K562 (cell line): ENCODE data around the gene TRIM4. TPM values are rescaled to one million over a fixed set of nuclear protein-coding genes. Genes with fewer than 3 reads are reported as not detected.

Experiments used
- ATAC-seq: fragments of 200-7000 bp; cut with Tn5 transposase; 3 replicates; pipeline ENCODE4 v1.9.1; 2020; ENCODE audit warnings: moderate library complexity
- BruUV-seq: library from RNA; stranded (reverse); fragments of 400-500 nt; replicated peaks from 2 replicates; lab custom pipeline; 2021; lab: Mats Ljungman, UMichigan
- CTCF ChIA-PET: fragments of 300-600 bp; formaldehyde crosslinking; extraction: SDS; loops from one replicate; lab custom pipeline; 2021; ENCODE audit warnings: low intra/inter-chr PET ratio; lab: Yijun Ruan, JAX
- POLR2A ChIA-PET: fragments of 300-600, 350-650 bp; sonication (Branson Sonifier 250); formaldehyde crosslinking; extraction: SDS; loops from one replicate; lab custom pipeline; 2021; ENCODE audit warnings: antibody characterized with exemption, inconsistent platforms; lab: Yijun Ruan, JAX
- DNase-seq, 4 experiments: peaks; one replicate each; pipeline versions ENCODE4 v3.0.0 to v3.0.0-alpha.2; 2011 to 2018; ENCODE audit warnings: low spot score in 3 of 4, mixed read lengths in 3 of 4; ENCODE audit errors: extremely low read depth in 1 of 4
- FAIRE-seq: peaks from 2 replicates; lab custom pipeline; 2011; peaks lifted over from hg19 to GRCh38; lab: Jason Lieb, UNC
- H2AFZ ChIP-seq: 2 replicates; pipeline ENCODE4 v1.6.0; 2011; ENCODE audit warnings: low read depth, low read length, control low read depth, inconsistent platforms
- H3K27ac ChIP-seq: fragments of 200-600 bp; 3 replicates; pipeline ENCODE4 v1.8.0; 2011; ENCODE audit warnings: low read depth, mild to moderate bottlenecking, control low read depth, inconsistent platforms, low read length, moderate library complexity, mixed read lengths; ENCODE audit errors: extremely low read depth
- H3K27me3 ChIP-seq, 2 experiments: fragments of 300-600 bp in 1 of 2; 2 replicates in 1 of 2; 3 replicates in 1 of 2; pipeline versions ENCODE4 v1.6.0 to v1.8.0; 2011; ENCODE audit warnings: inconsistent platforms in 2 of 2, low read length in 2 of 2, mild to moderate bottlenecking in 1 of 2, mixed read lengths in 1 of 2, moderate library complexity in 1 of 2; ENCODE audit not compliant: control insufficient read depth in 2 of 2, insufficient read depth in 2 of 2
- H3K36me3 ChIP-seq: fragments of 300-600 bp; 3 replicates; pipeline ENCODE4 v1.8.0; 2011; ENCODE audit warnings: mild to moderate bottlenecking, low read length, inconsistent platforms; ENCODE audit not compliant: control insufficient read depth, insufficient read depth
- H3K4me1 ChIP-seq, 2 experiments: fragments of 200-600 bp in 1 of 2; replicated peaks in 1 of 2; 2 replicates in 1 of 2; 3 replicates in 1 of 2; pipeline versions ENCODE4 v1.5.1 to v1.8.0; 2011; ENCODE audit warnings: inconsistent platforms in 2 of 2, low read length in 2 of 2, mild to moderate bottlenecking in 1 of 2, mixed read lengths in 1 of 2, moderate library complexity in 1 of 2; ENCODE audit not compliant: control insufficient read depth in 2 of 2, insufficient read depth in 2 of 2
- H3K4me2 ChIP-seq: 2 replicates; pipeline ENCODE4 v1.6.1; 2011; ENCODE audit warnings: low read length, control low read depth, inconsistent platforms, mixed read lengths; ENCODE audit not compliant: insufficient read depth
- H3K4me3 ChIP-seq: fragments of 200-600 bp; sonication (generic), shearing (Covaris generic); 2 replicates; pipeline ENCODE4 v1.5.1; 2016; ENCODE audit warnings: control low read depth, inconsistent platforms
- H3K79me2 ChIP-seq: fragments of 200-600 bp; 3 replicates; pipeline ENCODE4 v1.8.0; 2011; ENCODE audit warnings: low read length, inconsistent platforms; ENCODE audit not compliant: control insufficient read depth, insufficient read depth
- H3K9ac ChIP-seq, 2 experiments: 2 replicates each; pipeline versions ENCODE4 v1.6.0 to v1.6.1; 2011; ENCODE audit warnings: low read depth in 2 of 2, low read length in 2 of 2, control low read depth in 1 of 2, inconsistent platforms in 1 of 2, mild to moderate bottlenecking in 1 of 2, mixed read lengths in 1 of 2; ENCODE audit not compliant: insufficient read depth in 1 of 2
- H3K9me1 ChIP-seq: one replicate; pipeline ENCODE4 v1.6.0; 2011; ENCODE audit warnings: inconsistent platforms, mild to moderate bottlenecking, low read length, moderate library complexity; ENCODE audit not compliant: control insufficient read depth, insufficient read depth
- H3K9me3 ChIP-seq: replicated peaks from 2 replicates; pipeline ENCODE4 v1.5.1; 2011; ENCODE audit warnings: low read depth, low read length, inconsistent platforms; ENCODE audit not compliant: control insufficient read depth, insufficient read depth
- H4K20me1 ChIP-seq: replicated peaks from 2 replicates; pipeline ENCODE4 v1.6.1; 2011; ENCODE audit warnings: low read length, inconsistent platforms, mixed read lengths; ENCODE audit not compliant: control insufficient read depth, insufficient read depth
- BRCA1 ChIP-seq, 2 experiments: fragments of 450-650 bp in 1 of 2; sonication (generic) in 1 of 2; formaldehyde crosslinking in 1 of 2; IDR thresholded peaks; 2 replicates each; pipeline versions ENCODE4 v1.5.0 to v1.6.1; 2017 to 2020; ENCODE audit warnings: mild to moderate bottlenecking in 1 of 2, missing genetic modification reagents in 1 of 2
- CAMTA2 ChIP-seq: fragments of 250-450 bp; sonication (Bioruptor Pico); conservative IDR thresholded peaks from 2 replicates; pipeline ENCODE4 v1.5.1; 2022
- CHCHD3 ChIP-seq: fragments of 250-450 bp; sonication (Bioruptor Pico); IDR thresholded peaks from 2 replicates; pipeline ENCODE4 v2.1.2; 2022; ENCODE audit warnings: mild to moderate bottlenecking
- MTA2 ChIP-seq: fragments of 450-650 bp; IDR thresholded peaks from 2 replicates; pipeline ENCODE4 v1.6.1; 2016; ENCODE audit warnings: low read depth
- SMC3 ChIP-seq: conservative IDR thresholded peaks from 2 replicates; pipeline ENCODE4 v1.6.1; 2011; ENCODE audit warnings: low read depth, low read length, improper control_type of control experiment; ENCODE audit not compliant: insufficient read depth
- ZC3H4 ChIP-seq: sonication (generic); formaldehyde crosslinking; IDR thresholded peaks from 2 replicates; pipeline ENCODE4 v1.9.0; 2021; ENCODE audit warnings: missing genetic modification reagents, borderline replicate concordance
- ZNF143 ChIP-seq: sonication (generic); formaldehyde crosslinking; IDR thresholded peaks from 2 replicates; pipeline ENCODE4 v1.9.0; 2022; ENCODE audit warnings: mild to moderate bottlenecking, missing genetic modification reagents
- ZNF354B ChIP-seq: fragments of 250-450 bp; sonication (Bioruptor Pico); IDR thresholded peaks from 2 replicates; pipeline ENCODE4 v1.4.0; 2020
- ZNF695 ChIP-seq: fragments of 450-650 bp; formaldehyde crosslinking; IDR thresholded peaks from 2 replicates; pipeline ENCODE4 v1.4.0; 2020; ENCODE audit warnings: mild to moderate bottlenecking, moderate library complexity
- WGBS: fragments of 100-300 bp; shearing (Covaris generic); methylation state at CpG from one replicate; pipeline ENCODE4 v1.1.6; 2016; ENCODE audit warnings: low coverage, mixed read lengths; ENCODE audit not compliant: insufficient coverage; ENCODE audit errors: missing lambda C conversion rate; 5-methylcytosine and 5-hydroxymethylcytosine counted together
- in situ Hi-C: fragments of 300-500 bp; cut with MboI; formaldehyde crosslinking; loops from 4 replicates; pipeline ENCODE4 v1.15.0; 2018; ENCODE audit warnings: inconsistent platforms, mixed read lengths
- intact Hi-C: fragments of 100-400 bp; cut with micrococcal nuclease; formaldehyde crosslinking; loops from 2 replicates; pipeline ENCODE4 v1.14.2; 2022
- polyA plus RNA-seq, 8 experiments: library from polyadenylated mRNA; depleted of rRNA in 4 of 8; stranded (reverse) in 5 of 8; unstranded in 3 of 8; fragments of >200 nt; fragmentation: Nextera tagmentation in 2 of 8; fragmentation: Illumina TruSeq in 1 of 8; extraction: Ambion mirVana in 2 of 8; extraction: Trizol in 1 of 8; gene quantifications; 2 replicates each; pipeline versions ENCODE4 v1.2.1 to v1.2.3, GENCODE V29; 2011 to 2014; ENCODE audit warnings: inconsistent platforms in 1 of 8, missing spikeins in 1 of 8
- total RNA-seq, 7 experiments: library from RNA; depleted of rRNA in 6 of 7; stranded (reverse); fragments of >200 nt in 6 of 7; fragmentation: Illumina TruSeq in 2 of 7; extraction: Trizol in 2 of 7; gene quantifications; 2 replicates each; pipeline versions ENCODE4 v1.2.1 to v1.2.3, GENCODE V29; 2011 to 2021; ENCODE audit warnings: low replicate concordance in 1 of 7
- TF ChIP-seq, protein P1 (sequence below): fragments of 250-450 bp; sonication (Bioruptor Pico); IDR thresholded peaks from 2 replicates; pipeline ENCODE4 v1.5.0; 2021; ENCODE audit warnings: mild to moderate bottlenecking, borderline replicate concordance
- TF ChIP-seq, protein P2 (sequence below): fragments of 450-650 bp; formaldehyde crosslinking; IDR thresholded peaks from 2 replicates; pipeline ENCODE4 v1.4.0; 2020; ENCODE audit warnings: mild to moderate bottlenecking, moderate library complexity

Gene TRIM4
- total and polyA plus RNA-seq, 9 of the 15 experiments (the other 6 are each of a cell fraction or from before 2014, with no cell fraction given): 6.2 to 28.3 (median 22.4) TPM

DNA sequence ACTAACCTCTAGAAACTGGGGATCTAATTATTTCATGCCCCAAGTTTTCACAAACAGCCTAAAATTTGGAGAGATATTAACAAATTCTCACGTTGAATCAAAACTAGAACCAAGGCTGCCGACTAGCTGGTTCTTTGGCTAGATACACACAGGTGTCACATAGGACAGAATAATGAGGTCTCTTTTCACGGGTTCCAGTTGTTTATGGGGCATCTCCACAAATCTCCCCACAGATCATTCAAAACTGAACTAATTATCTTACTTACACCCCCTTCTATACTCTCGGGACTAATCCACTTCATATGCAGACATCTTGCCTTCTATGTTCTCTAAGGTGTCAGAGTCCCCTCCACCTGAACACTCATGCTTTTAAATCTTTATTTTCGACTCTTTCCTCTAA, 26.1 kb downstream of the TRIM4 start:
- intact Hi-C loops: no loop called here
- no peak for TF ChIP-seq BRCA1 (IDR thresholded peaks at IDR 0.05)
- TF ChIP-seq BRCA1 (CRISPR knock-in tag; IDR thresholded peaks at IDR 0.05): no peak
- TF ChIP-seq, protein P1, sequence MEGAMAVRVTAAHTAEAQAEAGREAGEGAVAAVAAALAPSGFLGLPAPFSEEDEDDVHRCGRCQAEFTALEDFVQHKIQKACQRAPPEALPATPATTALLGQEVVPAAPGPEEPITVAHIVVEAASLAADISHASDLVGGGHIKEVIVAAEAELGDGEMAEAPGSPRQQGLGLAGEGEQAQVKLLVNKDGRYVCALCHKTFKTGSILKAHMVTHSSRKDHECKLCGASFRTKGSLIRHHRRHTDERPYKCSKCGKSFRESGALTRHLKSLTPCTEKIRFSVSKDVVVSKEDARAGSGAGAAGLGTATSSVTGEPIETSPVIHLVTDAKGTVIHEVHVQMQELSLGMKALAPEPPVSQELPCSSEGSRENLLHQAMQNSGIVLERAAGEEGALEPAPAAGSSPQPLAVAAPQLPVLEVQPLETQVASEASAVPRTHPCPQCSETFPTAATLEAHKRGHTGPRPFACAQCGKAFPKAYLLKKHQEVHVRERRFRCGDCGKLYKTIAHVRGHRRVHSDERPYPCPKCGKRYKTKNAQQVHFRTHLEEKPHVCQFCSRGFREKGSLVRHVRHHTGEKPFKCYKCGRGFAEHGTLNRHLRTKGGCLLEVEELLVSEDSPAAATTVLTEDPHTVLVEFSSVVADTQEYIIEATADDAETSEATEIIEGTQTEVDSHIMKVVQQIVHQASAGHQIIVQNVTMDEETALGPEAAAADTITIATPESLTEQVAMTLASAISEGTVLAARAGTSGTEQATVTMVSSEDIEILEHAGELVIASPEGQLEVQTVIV (CRISPR knock-in tag): no peak
- no peak for TF ChIP-seq CHCHD3 (CRISPR knock-in tag)
- TF ChIP-seq ZNF354B (CRISPR knock-in tag): no peak
- TF ChIP-seq, protein P2, sequence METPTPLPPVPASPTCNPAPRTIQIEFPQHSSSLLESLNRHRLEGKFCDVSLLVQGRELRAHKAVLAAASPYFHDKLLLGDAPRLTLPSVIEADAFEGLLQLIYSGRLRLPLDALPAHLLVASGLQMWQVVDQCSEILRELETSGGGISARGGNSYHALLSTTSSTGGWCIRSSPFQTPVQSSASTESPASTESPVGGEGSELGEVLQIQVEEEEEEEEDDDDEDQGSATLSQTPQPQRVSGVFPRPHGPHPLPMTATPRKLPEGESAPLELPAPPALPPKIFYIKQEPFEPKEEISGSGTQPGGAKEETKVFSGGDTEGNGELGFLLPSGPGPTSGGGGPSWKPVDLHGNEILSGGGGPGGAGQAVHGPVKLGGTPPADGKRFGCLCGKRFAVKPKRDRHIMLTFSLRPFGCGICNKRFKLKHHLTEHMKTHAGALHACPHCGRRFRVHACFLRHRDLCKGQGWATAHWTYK: no peak
- TF ChIP-seq ZNF695: no peak
- no peak for TF ChIP-seq CAMTA2 (CRISPR knock-in tag)
- no peak for TF ChIP-seq ZC3H4 (CRISPR knock-in tag)
- TF ChIP-seq MTA2: no peak
- TF ChIP-seq ZNF143 (CRISPR knock-in tag): no peak
- TF ChIP-seq SMC3: no peak
- TF ChIP-seq, all 486 proteins: peak for 0
- Histone ChIP-seq H3K9ac (no peak overlapping the region), H3K79me2 (no peaks in the 10 kb centered on the region), H3K36me3 (peaks cover 7% of the 10 kb centered on the region; the same call in 1 of the 3 replicates), H3K9me3 (no peaks in the 10 kb centered on the region), H3K4me1 (no peaks in the 10 kb centered on the region; a peak in 2 of 5 replicates), H3K27ac (no peak overlapping the region), H3K4me3 (no peak overlapping the region), H3K27me3 (no peaks in the 10 kb centered on the region), H4K20me1 (no peaks in the 10 kb centered on the region), H3K9me1 (no peaks in the 10 kb centered on the region), H3K4me2 (no peak overlapping the region), H2AFZ (no peak overlapping the region)
- CTCF ChIA-PET: no interaction called here
- BruUV-seq: no TSS peak
- WGBS: 48% methylated on average over 5 of the region's 5 CpGs
- POLR2A ChIA-PET: interaction anchor here (0.6 to 1.6 kb wide), 2 partner anchors 15 to 266 kb away, joined by 4 to 7 read pairs; no protein-coding TSS in a partner anchor
- FAIRE-seq (no peak), DNase-seq (no peak), ATAC-seq (no peak)
- in situ Hi-C loops: no loop called here
